Esophagus muscularis mucosa (tissue), 4 donors: ENCODE results near the gene ADGRB3. TPM values are rescaled to one million over a fixed set of nuclear protein-coding genes. Genes with fewer than 3 reads are reported as not detected.
A peak's percentile ranks its signal among the peaks of the same experiment; 100 is the strongest.

Experiments used
- DNase-seq: peaks from one replicate; pipeline ENCODE4 v3.0.0-alpha.2; 2017; ENCODE audit errors: extremely low spot score
- H3K27ac ChIP-seq, 4 donors: fragments of 200-600 bp; sonication (generic); replicated peaks in 1 of 4; 1 replicate in 3 of 4; 2 replicates in 1 of 4; pipeline ENCODE4 v1.5.1; 2016 to 2019; ENCODE audit warnings: mild to moderate bottlenecking in 1 of 4
- H3K27me3 ChIP-seq, 4 donors: fragments of 200-600 bp; sonication (generic); one replicate each; pipeline versions ENCODE4 v1.5.1 to v1.6.0; 2016 to 2019
- H3K36me3 ChIP-seq, 4 donors: fragments of 200-600 bp; sonication (generic); one replicate each; pipeline ENCODE4 v1.5.1; 2016 to 2019
- H3K4me1 ChIP-seq, 4 donors: fragments of 200-600 bp; sonication (generic); one replicate each; pipeline ENCODE4 v1.5.1; 2016 to 2019
- H3K4me3 ChIP-seq, 4 donors: fragments of 200-600 bp; sonication (generic); 1 replicate in 2 of 4; 2 replicates in 2 of 4; pipeline ENCODE4 v1.5.1; 2016 to 2019; ENCODE audit warnings: mild to moderate bottlenecking in 4 of 4, moderate library complexity in 1 of 4
- H3K9me3 ChIP-seq, 4 donors: fragments of 200-600 bp; sonication (generic); 1 replicate in 3 of 4; 2 replicates in 1 of 4; pipeline ENCODE4 v1.5.1; 2016 to 2019
- EP300 ChIP-seq: sonication (generic); formaldehyde crosslinking; IDR thresholded peaks from one replicate; pipeline ENCODE4 v1.6.1; 2017; ENCODE audit warnings: antibody characterized with exemption
- POLR2A ChIP-seq: fragments of 450-650 bp; IDR thresholded peaks from one replicate; pipeline ENCODE4 v1.6.1; 2017; ENCODE audit warnings: antibody characterized with exemption, moderate library complexity, mild to moderate bottlenecking, low read depth
- POLR2AphosphoS5 ChIP-seq, 2 donors: sonication (generic); formaldehyde crosslinking; IDR thresholded peaks; one replicate each; pipeline ENCODE4 v1.6.1; 2017; ENCODE audit warnings: antibody characterized with exemption in 2 of 2
- WGBS: methylation state at CpG from one replicate; pipeline ENCODE4 v1.1.5; 2018; 5-methylcytosine and 5-hydroxymethylcytosine counted together
- intact Hi-C: fragments of 100-400 bp; cut with DNase I; formaldehyde crosslinking; loops from one replicate; pipeline ENCODE4 v1.15.1; 2023
- total RNA-seq, 4 donors: library from RNA; depleted of rRNA; stranded (reverse); fragments of >200 nt; gene quantifications; one replicate each; pipeline versions ENCODE4 v1.1.0 to v1.2.1, GENCODE V29; 2016
- TF ChIP-seq, protein P1 (sequence below), 3 experiments: fragments of 200-600 bp in 2 of 3; fragments of 450-650 bp in 1 of 3; sonication (generic) in 2 of 3; IDR thresholded peaks; one replicate each; pipeline ENCODE4 v1.5.1; 2017 to 2019; ENCODE audit warnings: antibody characterized with exemption in 3 of 3, mild to moderate bottlenecking in 2 of 3, moderate library complexity in 1 of 3

Gene ADGRB3
- total RNA-seq, 4 donors from 2014 or later: 4.9 to 6.3 (median 5.8) TPM

DNA sequence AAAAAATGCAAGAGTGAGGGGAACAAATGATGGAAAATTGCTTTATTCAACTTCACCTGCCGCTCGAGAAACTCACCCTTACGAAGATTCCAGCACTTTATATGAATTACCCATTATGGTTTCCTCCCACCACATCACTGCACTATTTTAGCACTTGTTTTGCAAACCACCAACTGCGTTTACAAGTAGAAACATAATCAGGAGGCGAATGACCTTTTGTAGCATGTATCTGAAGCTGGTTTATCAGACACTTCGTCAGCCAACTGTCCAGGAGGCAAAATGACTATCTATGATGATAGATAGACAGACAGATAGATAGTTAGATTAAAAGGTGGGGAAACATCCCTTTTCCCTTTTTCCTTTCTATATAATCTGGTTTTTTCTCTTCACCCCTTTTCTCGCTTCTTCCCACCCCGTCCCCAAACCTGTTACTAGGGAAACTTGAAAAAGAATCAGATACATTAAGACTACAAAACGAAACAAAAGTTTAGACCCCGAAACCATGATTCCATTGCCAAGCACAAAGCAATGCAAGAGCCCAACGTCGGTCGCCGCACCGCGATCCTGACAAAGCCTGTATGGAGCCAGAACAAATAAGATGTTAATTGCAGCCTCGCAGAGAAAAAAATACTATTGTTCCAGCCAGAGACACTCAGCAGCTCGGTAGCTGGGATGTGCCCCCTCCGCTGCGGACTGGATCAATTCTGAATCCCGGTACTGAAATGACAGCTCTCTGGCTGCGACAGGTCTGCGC, 933 bp upstream of the ADGRB3 start:
- no peak for DNase-seq
- 5% methylated on average over 23 of the region's 23 CpGs for WGBS
- intact Hi-C loops: no loop called here

DNA sequence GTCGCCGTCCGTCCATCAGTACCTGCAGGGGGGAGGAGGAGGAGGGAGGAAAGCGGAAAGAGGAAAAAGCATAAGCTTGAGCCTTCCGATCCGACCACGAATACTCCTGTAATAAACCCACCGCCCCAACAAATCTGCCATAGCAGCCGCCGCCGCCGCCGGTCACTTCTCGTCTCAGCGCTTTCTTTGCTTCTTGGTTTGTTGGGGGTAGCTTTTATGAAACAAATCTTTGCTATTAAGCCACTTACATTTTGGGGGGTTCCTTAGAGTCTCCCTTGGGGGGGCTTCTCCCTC, 277 bp downstream of the ADGRB3 start:
- Histone ChIP-seq H3K27ac (peak overlapping the region; percentile 69 to 80 (median 76)), H3K36me3 (no peaks in the 10 kb centered on the region), H3K4me1 (peaks cover 0 to 28% (median 24%) of the 10 kb centered on the region in 4 donors), H3K9me3 (no peaks in the 10 kb centered on the region), H3K27me3 (peaks cover 0 to 27% (median 5%) of the 10 kb centered on the region in 4 donors), H3K4me3 (peak overlapping the region; percentile 68 to 85 (median 70))
- intact Hi-C loops: loop anchor here (5.0 kb wide), 2 partner anchors 142 to 332 kb away; no protein-coding TSS in a partner anchor
- TF ChIP-seq POLR2AphosphoS5 (IDR thresholded peaks at IDR 0.05) (no peak), EP300 (no peak), POLR2A (no peak)
- TF ChIP-seq, protein P1, sequence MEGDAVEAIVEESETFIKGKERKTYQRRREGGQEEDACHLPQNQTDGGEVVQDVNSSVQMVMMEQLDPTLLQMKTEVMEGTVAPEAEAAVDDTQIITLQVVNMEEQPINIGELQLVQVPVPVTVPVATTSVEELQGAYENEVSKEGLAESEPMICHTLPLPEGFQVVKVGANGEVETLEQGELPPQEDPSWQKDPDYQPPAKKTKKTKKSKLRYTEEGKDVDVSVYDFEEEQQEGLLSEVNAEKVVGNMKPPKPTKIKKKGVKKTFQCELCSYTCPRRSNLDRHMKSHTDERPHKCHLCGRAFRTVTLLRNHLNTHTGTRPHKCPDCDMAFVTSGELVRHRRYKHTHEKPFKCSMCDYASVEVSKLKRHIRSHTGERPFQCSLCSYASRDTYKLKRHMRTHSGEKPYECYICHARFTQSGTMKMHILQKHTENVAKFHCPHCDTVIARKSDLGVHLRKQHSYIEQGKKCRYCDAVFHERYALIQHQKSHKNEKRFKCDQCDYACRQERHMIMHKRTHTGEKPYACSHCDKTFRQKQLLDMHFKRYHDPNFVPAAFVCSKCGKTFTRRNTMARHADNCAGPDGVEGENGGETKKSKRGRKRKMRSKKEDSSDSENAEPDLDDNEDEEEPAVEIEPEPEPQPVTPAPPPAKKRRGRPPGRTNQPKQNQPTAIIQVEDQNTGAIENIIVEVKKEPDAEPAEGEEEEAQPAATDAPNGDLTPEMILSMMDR (IDR thresholded peaks at IDR 0.05): no peak
- DNase-seq: no peak
- 1% methylated on average over 15 of the region's 15 CpGs for WGBS

More for the DNA sequence above, 933 bp upstream of the ADGRB3 start:
- H3K27ac ChIP-seq: peak overlapping the region; percentile 69 to 80 (median 76)
- no peaks in the 10 kb centered on the region for H3K36me3 ChIP-seq
- peak overlapping the region; percentile 68 to 85 (median 70) for H3K4me3 ChIP-seq
- TF ChIP-seq, protein P1 (IDR thresholded peaks at IDR 0.05): no peak
- TF ChIP-seq EP300 (no peak), POLR2AphosphoS5 (IDR thresholded peaks at IDR 0.05) (no peak), POLR2A (no peak)
- peaks cover 0 to 17% (median 5%) of the 10 kb centered on the region in 4 donors for H3K27me3 ChIP-seq
- H3K4me1 ChIP-seq: peaks cover 0 to 28% (median 24%) of the 10 kb centered on the region in 4 donors
- H3K9me3 ChIP-seq: no peaks in the 10 kb centered on the region

DNA sequence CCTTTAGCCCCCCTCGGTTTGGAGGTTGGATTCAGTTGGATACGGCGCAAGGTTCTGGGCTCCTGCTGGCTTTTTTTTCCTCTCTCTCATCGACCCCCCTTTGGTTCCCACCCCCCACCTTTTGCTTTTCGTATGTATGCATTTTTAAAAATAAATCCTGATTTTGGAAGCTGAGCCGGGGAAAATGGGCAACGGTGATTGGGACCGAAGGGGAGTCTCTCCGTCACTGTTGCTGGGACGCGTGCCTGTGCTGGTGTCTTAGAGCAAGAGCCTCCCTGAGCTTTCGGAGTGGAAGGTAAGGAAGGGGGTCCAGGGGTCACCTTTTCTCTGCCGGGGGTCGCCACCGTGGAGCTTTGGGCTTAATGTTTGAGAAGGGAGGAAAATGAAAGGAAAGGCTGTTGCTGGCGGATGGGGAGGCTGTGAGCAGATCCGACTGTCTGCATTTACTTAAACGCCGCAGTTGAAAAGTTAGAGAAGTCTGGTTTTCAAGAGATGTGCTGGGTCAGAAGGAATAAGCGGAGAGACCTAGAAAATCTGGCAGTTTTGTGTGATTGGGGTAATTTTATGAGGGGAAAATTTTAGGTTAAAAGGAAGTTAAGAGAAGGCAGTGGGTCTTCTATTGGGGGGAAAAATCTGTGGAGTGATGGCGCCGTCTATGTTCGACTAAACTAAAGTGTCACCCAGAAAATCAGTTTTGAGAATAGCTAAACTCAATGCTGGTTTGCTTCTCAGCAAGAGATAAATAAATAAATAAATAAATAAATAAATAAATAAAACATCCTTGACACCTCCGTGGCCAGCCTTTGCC, 828 bp downstream of the ADGRB3 start:
- Histone ChIP-seq H3K27ac (peak overlapping the region; percentile 69 to 80 (median 76)), H3K4me1 (peaks cover 0 to 28% (median 24%) of the 10 kb centered on the region in 4 donors), H3K9me3 (no peaks in the 10 kb centered on the region), H3K36me3 (no peaks in the 10 kb centered on the region), H3K4me3 (peak overlapping the region; percentile 68 to 85 (median 70)), H3K27me3 (peaks cover 0 to 27% (median 5%) of the 10 kb centered on the region in 4 donors)
- DNase-seq: no peak
- intact Hi-C loops: loop anchor here (5.0 kb wide), 2 partner anchors 141 to 331 kb away; no protein-coding TSS in a partner anchor
- WGBS: 1% methylated on average over 24 of the region's 24 CpGs
- TF ChIP-seq EP300: no peak
- no peak for TF ChIP-seq POLR2A
- no peak for TF ChIP-seq POLR2AphosphoS5 (IDR thresholded peaks at IDR 0.05)
- TF ChIP-seq, protein P1 (IDR thresholded peaks at IDR 0.05): no peak

DNA sequence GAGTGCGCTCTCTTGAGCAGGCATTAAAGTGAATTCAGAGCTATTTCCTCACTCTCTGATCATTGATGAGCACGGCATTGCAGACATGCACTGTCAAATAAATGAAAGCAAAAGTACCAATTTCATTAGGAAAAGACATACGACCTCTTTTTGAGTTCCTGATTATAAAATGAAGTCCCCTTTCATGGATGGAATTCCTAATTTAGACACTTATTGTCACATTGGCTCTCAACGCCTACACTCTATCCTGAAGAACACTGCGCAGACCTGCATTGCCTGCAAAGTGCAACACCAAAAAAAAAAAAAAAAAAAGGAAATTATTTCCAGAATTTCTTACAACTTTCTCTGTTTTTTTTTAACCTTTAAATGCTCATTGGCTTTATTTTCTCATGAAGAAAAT, 1.6 kb downstream of the ADGRB3 start:
- H3K36me3 ChIP-seq: no peaks in the 10 kb centered on the region
- no peak for DNase-seq
- H3K4me1 ChIP-seq: peaks cover 0 to 28% (median 24%) of the 10 kb centered on the region in 4 donors
- H3K27ac ChIP-seq: peak overlapping the region in 2 of 4 donors; percentile 69 to 72
- peaks cover 0 to 27% (median 5%) of the 10 kb centered on the region in 4 donors for H3K27me3 ChIP-seq
- WGBS: 56% methylated on average over 5 of the region's 5 CpGs
- TF ChIP-seq, protein P1 (IDR thresholded peaks at IDR 0.05): no peak
- TF ChIP-seq POLR2AphosphoS5 (IDR thresholded peaks at IDR 0.05): no peak
- H3K9me3 ChIP-seq: no peaks in the 10 kb centered on the region
- intact Hi-C loops: loop anchor here (5.0 kb wide), 2 partner anchors 141 to 331 kb away; no protein-coding TSS in a partner anchor
- H3K4me3 ChIP-seq: peak overlapping the region; percentile 68 to 85 (median 70)
